AG04450 (cell line): ENCODE measurements around the gene HOXB8. TPM values are rescaled to one million over a fixed set of nuclear protein-coding genes. Genes with fewer than 3 reads are reported as not detected.

ENCODE experiments used
- CTCF ChIA-PET: fragments of 300-600, 350-600 bp; formaldehyde crosslinking; extraction: SDS; loops from one replicate; lab custom pipeline; 2022; ENCODE audit warnings: antibody characterized with exemption, inconsistent platforms; lab: Charles Lee
- POLR2A ChIA-PET: fragments of 350-600 bp; formaldehyde crosslinking; extraction: SDS; loops from one replicate; lab custom pipeline; 2021; ENCODE audit warnings: antibody characterized with exemption, inconsistent platforms; lab: Yijun Ruan, JAX
- DNase-seq: peaks from one replicate; pipeline ENCODE4 v3.0.0-alpha.2; 2011; ENCODE audit warnings: low read depth, low spot score
- H3K27ac ChIP-seq: one replicate; pipeline ENCODE4 v1.5.1; 2012; ENCODE audit warnings: low read depth, low read length, control low read depth
- H3K27me3 ChIP-seq: one replicate; pipeline ENCODE4 v1.6.0; 2012; ENCODE audit warnings: low read length; ENCODE audit not compliant: control insufficient read depth, insufficient read depth
- H3K4me3 ChIP-seq: 2 replicates; pipeline ENCODE4 v1.5.1; 2011; ENCODE audit warnings: mild to moderate bottlenecking, low read depth, low read length, control low read depth
- H3K9me3 ChIP-seq: 2 replicates; pipeline ENCODE4 v1.5.1; 2012; ENCODE audit warnings: low read length; ENCODE audit not compliant: control insufficient read depth, insufficient read depth
- CTCF ChIP-seq: IDR thresholded peaks from 2 replicates; pipeline ENCODE4 v1.5.1; 2011; ENCODE audit warnings: low read depth, low read length, control low read depth, inconsistent platforms
- polyA plus RNA-seq: library from polyadenylated mRNA; depleted of rRNA; stranded (reverse); fragments of >200 nt; gene quantifications from 2 replicates; pipeline ENCODE4 v1.2.3, GENCODE V29; 2011

HOXB8 gene
- polyA plus RNA-seq, 1 experiment, result 0.97 TPM

DNA sequence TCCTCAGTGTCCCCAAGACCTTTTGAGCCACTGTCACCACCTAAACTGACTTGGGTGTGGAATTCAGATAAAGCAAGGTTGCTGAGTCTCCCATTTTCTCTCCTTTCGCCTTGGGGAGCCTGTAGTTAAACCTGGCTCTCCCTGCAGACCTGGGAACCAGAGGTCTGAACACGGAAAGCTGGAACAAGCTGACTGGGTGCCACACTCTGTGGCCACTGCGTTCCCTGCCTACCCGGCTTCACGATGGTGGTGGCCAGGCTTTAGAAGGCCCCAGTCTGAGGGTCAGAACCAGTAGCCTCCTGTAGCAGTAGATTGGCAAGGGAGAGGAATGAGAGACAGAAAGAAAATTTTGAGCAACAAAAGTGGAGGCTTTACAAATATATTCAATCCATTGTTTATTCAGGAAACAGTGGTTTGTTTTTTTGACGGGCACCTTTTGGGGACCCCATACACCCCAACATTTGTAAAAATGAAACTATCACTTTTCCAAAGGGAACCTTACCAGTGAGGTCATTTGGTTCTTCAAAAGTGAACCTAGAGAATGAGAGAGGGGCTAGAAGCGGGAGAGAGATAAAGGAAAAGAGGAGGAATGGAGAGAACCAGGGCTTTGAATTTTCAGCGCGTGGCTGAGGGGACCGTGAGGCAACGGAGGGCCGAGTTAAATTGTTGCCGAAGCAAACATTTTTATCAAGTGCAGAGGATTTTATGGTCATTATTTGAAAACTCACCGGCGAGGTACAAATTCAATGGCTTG is 1.8 kb upstream of the HOXB8 start:
- H3K27ac ChIP-seq, result no peak overlapping the region
- ChIA-PET POLR2A (interaction anchor here (1.2 kb wide), 1 partner anchor 23 kb away, joined by 3 read pairs; the partner anchor contains the start of gene HOXB5), CTCF (interaction anchor here (1.0 to 4.9 kb wide), 8 partner anchors 24 to 537 kb away, joined by 3 to 42 read pairs (median 12); partner anchors contain the start of gene HOXB5)
- peaks cover 81% of the 10 kb centered on the region for H3K27me3 ChIP-seq
- no peak overlapping the region for H3K4me3 ChIP-seq
- DNase-seq, result no peak
- peaks cover 6% of the 10 kb centered on the region; the same call in 1 of the 2 replicates for H3K9me3 ChIP-seq
- TF ChIP-seq CTCF, result no peak

DNA sequence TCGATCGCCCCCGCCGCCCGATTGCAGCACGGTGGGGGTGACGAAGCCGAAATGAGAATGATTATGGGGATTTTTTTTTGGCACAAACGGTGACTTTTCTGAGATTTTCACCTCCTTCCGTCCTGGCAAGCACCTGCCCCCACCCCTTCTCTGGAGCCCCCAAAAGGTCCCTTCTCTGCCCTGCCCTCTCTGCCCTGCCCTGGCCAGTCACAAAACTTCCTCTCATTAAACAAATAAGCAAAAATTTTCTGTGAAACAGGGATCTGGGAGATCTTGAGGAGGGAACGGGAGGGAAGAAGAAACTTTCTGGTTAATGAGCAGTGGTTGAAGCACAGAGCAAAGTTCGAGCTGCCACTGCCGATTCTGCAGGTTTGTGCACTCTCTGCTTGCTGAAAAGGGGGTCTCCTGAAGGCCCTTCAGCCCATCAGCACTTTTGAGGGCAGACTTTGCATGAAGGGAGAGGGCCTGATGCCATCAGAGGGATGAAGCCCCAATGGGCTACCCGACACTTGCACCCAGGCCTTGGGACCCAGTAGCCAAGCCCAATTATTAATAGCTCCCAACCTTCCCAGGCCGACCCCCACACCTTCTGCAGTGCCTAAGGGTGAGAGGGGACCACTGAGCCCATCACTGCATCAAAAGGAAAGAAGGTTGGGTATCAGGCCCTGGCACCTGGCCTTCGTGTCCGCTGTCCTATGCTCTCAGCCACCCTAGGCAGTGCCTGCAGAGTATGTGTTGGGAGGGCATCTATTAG is 1.0 kb upstream of the HOXB8 start:
- Histone ChIP-seq H3K27me3 (peaks cover 73% of the 10 kb centered on the region), H3K4me3 (no peak overlapping the region), H3K27ac (no peak overlapping the region), H3K9me3 (no peaks in the 10 kb centered on the region; the same call in 1 of the 2 replicates)
- CTCF ChIA-PET, result interaction anchor here (0.6 to 4.9 kb wide), 5 partner anchors 14 to 354 kb away, joined by 3 to 35 read pairs (median 4); no protein-coding TSS in a partner anchor
- POLR2A ChIA-PET, result no interaction called here
- no peak for TF ChIP-seq CTCF
- DNase-seq, result no peak

- no peaks in the 10 kb centered on the region; the same call in 1 of the 2 replicates for H3K9me3 ChIP-seq
- POLR2A ChIA-PET, result interaction anchor here (3.0 kb wide), 1 partner anchor 17 kb away, joined by 13 read pairs; no protein-coding TSS in a partner anchor
- peaks cover 53% of the 10 kb centered on the region for H3K27me3 ChIP-seq
- no peak overlapping the region for H3K27ac ChIP-seq
- H3K4me3 ChIP-seq, result peak overlapping the region; percentile 67
- no peak for DNase-seq
- CTCF ChIA-PET, result interaction anchor here (0.5 to 4.9 kb wide), 7 partner anchors 19 to 398 kb away, joined by 3 to 35 read pairs (median 8); no protein-coding TSS in a partner anchor
- no peak for TF ChIP-seq CTCF
These were observed 1.0 kb downstream of the HOXB8 start for GRCh38 chr17:48613862-48614694.

- ChIA-PET CTCF (interaction anchor here (0.6 to 4.9 kb wide), 11 partner anchors 14 to 419 kb away, joined by 3 to 35 read pairs (median 4); partner anchors contain the start of gene ATP5MC1), POLR2A (interaction anchor here (0.8 to 3.0 kb wide), 3 partner anchors 16 to 130 kb away, joined by 3 to 13 read pairs (median 3); no protein-coding TSS in a partner anchor)
- Histone ChIP-seq H3K27ac (peak overlapping the region; percentile 31), H3K4me3 (peak overlapping the region; percentile 67), H3K9me3 (no peaks in the 10 kb centered on the region; the same call in 1 of the 2 replicates), H3K27me3 (peaks cover 45% of the 10 kb centered on the region)
- TF ChIP-seq CTCF, result peak; percentile 38
- DNase-seq, result no peak
These were observed 2.0 kb downstream of the HOXB8 start for GRCh38 chr17:48612854-48613691.
